ENCODE data around the gene KIFC1. TPM values are rescaled to one million over a fixed set of nuclear protein-coding genes. Genes with fewer than 3 reads are reported as not detected.
"Not testable (repeated sequence)": the region's sequence is repeated elsewhere in the genome, so short reads cannot be mapped to it uniquely, and the experiment has no call there.

KIFC1 gene
- total RNA-seq, 4 donors from 2014 or later = 0.64 to 1.4 TPM; not detected in 2

- ATAC-seq (no peak), DNase-seq (no peak)
- TF ChIP-seq CTCF (IDR thresholded peaks at IDR 0.05 in 4 of 5, conservative IDR thresholded peaks at IDR 0.05 in 1 of 5) = no peak
- Histone ChIP-seq H3K9me3 (no peaks in the 10 kb centered on the region), H3K4me1 (peaks cover 0 to 4% of the 10 kb centered on the region in 2 donors), H3K27ac (no peak overlapping the region), H3K4me3 (no peak overlapping the region), H3K36me3 (no peaks in the 10 kb centered on the region), H3K27me3 (no peaks in the 10 kb centered on the region)
- in situ Hi-C loops (cut with MboI; ENCODE audit: low sequenced_read_pairs in 4 of 4) (no loop called here), intact Hi-C loops (cut with DNase I; ENCODE audit: low total_unique reads) (no loop called here)
Observed at GRCh38 chr6:33367009-33367714, 24.5 kb upstream of the KIFC1 start.

- intact Hi-C loops (cut with DNase I; ENCODE audit: low total_unique reads); in situ Hi-C loops (cut with MboI; ENCODE audit: low sequenced_read_pairs in 4 of 4); H3K4me3 ChIP-seq; H3K27me3 ChIP-seq; H3K27ac ChIP-seq; H3K9me3 ChIP-seq; H3K4me1 ChIP-seq; DNase-seq; ATAC-seq; H3K36me3 ChIP-seq: not testable (repeated sequence)
Observed at GRCh38 chr6:33367715-33368025, 24.0 kb upstream of the KIFC1 start.

GRCh38 chr6:33371901-33372300, 19.7 kb upstream of the KIFC1 start:
- DNase-seq (peak in 1 of 2 donors; percentile 54), ATAC-seq (peak in 1 of 2 donors; percentile 40)
- H3K9me3 ChIP-seq; intact Hi-C loops (cut with DNase I; ENCODE audit: low total_unique reads); in situ Hi-C loops (cut with MboI; ENCODE audit: low sequenced_read_pairs in 4 of 4); H3K27me3 ChIP-seq; H3K36me3 ChIP-seq; H3K4me3 ChIP-seq; H3K27ac ChIP-seq: not testable (repeated sequence)
- H3K4me1 ChIP-seq = peaks cover 19 to 28% of the 10 kb centered on the region in 2 donors

- peaks cover 19 to 28% of the 10 kb centered on the region in 2 donors for H3K4me1 ChIP-seq
- in situ Hi-C loops (cut with MboI; ENCODE audit: low sequenced_read_pairs in 4 of 4) = no loop called here
- H3K36me3 ChIP-seq = no peaks in the 10 kb centered on the region
- no peak overlapping the region for H3K27ac ChIP-seq
- H3K27me3 ChIP-seq = no peaks in the 10 kb centered on the region
- H3K4me3 ChIP-seq = no peak overlapping the region
- DNase-seq (no peak), ATAC-seq (no peak)
- TF ChIP-seq CTCF (IDR thresholded peaks at IDR 0.05 in 4 of 5, conservative IDR thresholded peaks at IDR 0.05 in 1 of 5) (no peak), POLR2A (IDR thresholded peaks at IDR 0.05) (no peak)
- intact Hi-C loops (cut with DNase I; ENCODE audit: low total_unique reads) = no loop called here
- no peaks in the 10 kb centered on the region for H3K9me3 ChIP-seq
Observed at GRCh38 chr6:33372526-33373123, 19.0 kb upstream of the KIFC1 start.

- TF ChIP-seq CTCF (IDR thresholded peaks at IDR 0.05 in 4 of 5, conservative IDR thresholded peaks at IDR 0.05 in 1 of 5) (no peak), POLR2A (IDR thresholded peaks at IDR 0.05) (no peak)
- no peak overlapping the region for H3K4me3 ChIP-seq
- no peaks in the 10 kb centered on the region for H3K36me3 ChIP-seq
- H3K27me3 ChIP-seq = no peaks in the 10 kb centered on the region
- H3K9me3 ChIP-seq = no peaks in the 10 kb centered on the region
- H3K4me1 ChIP-seq = peaks cover 19 to 28% of the 10 kb centered on the region in 2 donors
- peak overlapping the region; percentile 8 to 68 (median 56) for H3K27ac ChIP-seq
- DNase-seq = no peak
- no peak for ATAC-seq
- in situ Hi-C loops (cut with MboI; ENCODE audit: low sequenced_read_pairs in 4 of 4) = no loop called here
- intact Hi-C loops (cut with DNase I; ENCODE audit: low total_unique reads) = no loop called here
Observed at GRCh38 chr6:33373960-33374910, 17.4 kb upstream of the KIFC1 start.

Data from gastrocnemius medialis (tissue), 4 donors.